Body of pancreas (tissue), 4 donors: ENCODE results near the gene NPC2.

Source experiments
- CTCF ChIP-seq, 7 experiments: fragments of 450-650 bp in 4 of 7; fragments of 200-600 bp in 3 of 7; sonication (generic) in 3 of 7; IDR thresholded peaks; one replicate each; pipeline ENCODE4 v1.5.1; 2016 to 2019; ENCODE audit warnings: antibody characterized with exemption in 7 of 7
- POLR2A ChIP-seq, 3 donors: fragments of 450-650 bp; IDR thresholded peaks; one replicate each; pipeline ENCODE4 v1.6.1; 2016; ENCODE audit warnings: antibody characterized with exemption in 3 of 3, mild to moderate bottlenecking in 2 of 3

GRCh38 chr14:74476107-74476506, 17.0 kb downstream of the NPC2 start:
- no peak for TF ChIP-seq CTCF (IDR thresholded peaks at IDR 0.05)
- no peak for TF ChIP-seq POLR2A (IDR thresholded peaks at IDR 0.05)
